Bronchial epithelial cell (primary cell): Measurements from ENCODE around the gene AMBN. TPM values are rescaled to one million over a fixed set of nuclear protein-coding genes. Genes with fewer than 3 reads are reported as not detected.

ENCODE experiments used
- DNase-seq: peaks from one replicate; pipeline ENCODE4 v3.0.0-alpha.2; 2010; ENCODE audit warnings: low read depth
- FAIRE-seq: peaks from 2 replicates; lab custom pipeline; 2011; peaks lifted over from hg19 to GRCh38; lab: Jason Lieb, UNC
- H3K27me3 ChIP-seq: 2 replicates; pipeline ENCODE4 v1.5.1; 2011; ENCODE audit warnings: low read length; ENCODE audit not compliant: control insufficient read depth, insufficient read depth
- H3K36me3 ChIP-seq: 2 replicates; pipeline ENCODE4 v1.5.1; 2011; ENCODE audit warnings: low read length; ENCODE audit not compliant: control insufficient read depth, insufficient read depth
- H3K4me3 ChIP-seq: 2 replicates; pipeline ENCODE4 v1.5.1; 2011; ENCODE audit warnings: mild to moderate bottlenecking, low read depth, low read length, control low read depth
- CTCF ChIP-seq: IDR thresholded peaks from 2 replicates; pipeline ENCODE4 v1.5.1; 2011; ENCODE audit warnings: mild to moderate bottlenecking, moderate library complexity, low read length, control low read depth, inconsistent platforms; ENCODE audit not compliant: insufficient read depth, severe bottlenecking
- total RNA-seq: library from RNA; depleted of rRNA; stranded (reverse); fragments of >200 nt; gene quantifications from 2 replicates; pipeline ENCODE4 v1.2.1, GENCODE V29; 2014

The AMBN gene
- total RNA-seq, 1 donor from 2014 or later, result not detected

DNA sequence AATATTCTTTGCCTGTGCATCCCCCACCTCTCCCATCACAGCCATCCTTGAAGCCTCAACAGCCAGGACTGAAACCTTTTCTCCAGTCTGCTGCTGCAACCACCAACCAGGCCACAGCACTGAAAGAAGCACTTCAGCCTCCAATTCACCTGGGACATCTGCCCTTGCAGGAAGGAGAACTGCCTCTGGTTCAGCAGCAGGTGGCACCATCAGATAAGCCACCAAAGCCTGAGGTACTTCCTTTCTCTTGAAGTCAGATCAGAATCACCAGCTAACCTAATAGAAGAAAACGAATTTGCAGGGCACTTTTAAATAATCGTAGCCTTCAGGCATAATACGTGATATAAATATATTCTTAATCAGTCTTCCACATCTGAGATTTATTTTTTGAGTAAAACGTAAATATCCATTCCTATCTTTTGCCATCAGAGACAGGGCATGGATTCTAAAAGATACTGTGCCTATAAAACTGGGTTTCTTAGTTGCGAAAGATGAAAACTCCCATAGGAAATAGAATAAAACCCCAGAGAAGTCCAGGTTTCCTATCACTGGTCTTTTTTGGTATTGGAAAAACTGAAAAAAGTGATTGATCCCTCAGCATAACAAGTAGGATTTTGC, 9.5 kb downstream of the AMBN start:
- peak; percentile 88 for TF ChIP-seq CTCF
- Histone ChIP-seq H3K36me3 (no peaks in the 10 kb centered on the region), H3K27me3 (no peaks in the 10 kb centered on the region), H3K4me3 (no peak overlapping the region)
- DNase-seq (peak; percentile 60), FAIRE-seq (peak; percentile 85)

DNA sequence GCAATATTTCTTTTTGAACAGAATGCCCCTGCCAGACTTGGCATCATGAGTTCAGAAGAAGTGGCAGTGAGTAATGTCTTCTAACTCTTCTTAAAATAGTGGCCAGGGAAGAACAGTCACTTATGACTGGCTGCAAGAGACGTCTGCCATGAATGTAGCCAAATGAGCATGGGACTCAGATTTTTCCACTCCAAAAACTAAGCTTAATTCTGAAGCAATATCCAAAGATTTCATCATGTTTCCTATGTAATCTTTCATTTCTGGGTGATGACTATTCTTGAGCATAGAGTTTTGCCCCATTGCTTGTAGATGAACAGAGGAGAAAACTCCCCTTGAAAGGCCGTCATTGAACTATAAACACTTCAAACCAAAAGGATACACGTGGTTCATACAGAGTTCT, 11.8 kb downstream of the AMBN start:
- no peak for TF ChIP-seq CTCF
- DNase-seq, result peak; percentile 22
- Histone ChIP-seq H3K36me3 (no peaks in the 10 kb centered on the region), H3K4me3 (no peak overlapping the region), H3K27me3 (no peaks in the 10 kb centered on the region)
- no peak for FAIRE-seq

- no peak for FAIRE-seq
- TF ChIP-seq CTCF, result no peak
- Histone ChIP-seq H3K4me3 (no peak overlapping the region), H3K27me3 (no peaks in the 10 kb centered on the region), H3K36me3 (no peaks in the 10 kb centered on the region)
- DNase-seq, result no peak
These were observed 14.4 kb downstream of the AMBN start for GRCh38 chr4:70606459-70606858.

GRCh38 chr4:70607334-70607853, 15.3 kb downstream of the AMBN start:
- DNase-seq, result no peak
- no peaks in the 10 kb centered on the region for H3K36me3 ChIP-seq
- no peak overlapping the region for H3K4me3 ChIP-seq
- TF ChIP-seq CTCF, result no peak
- no peak for FAIRE-seq
- no peaks in the 10 kb centered on the region for H3K27me3 ChIP-seq

GRCh38 chr4:70608324-70608723, 16.3 kb downstream of the AMBN start:
- Histone ChIP-seq H3K36me3 (no peaks in the 10 kb centered on the region), H3K27me3 (peaks cover 2% of the 10 kb centered on the region), H3K4me3 (no peak overlapping the region)
- TF ChIP-seq CTCF, result no peak
- FAIRE-seq, result no peak
- no peak for DNase-seq
